ENCODE data around the gene INPP5J. TPM values are rescaled to one million over a fixed set of nuclear protein-coding genes. Genes with fewer than 3 reads are reported as not detected.
A peak's percentile ranks its signal among the peaks of the same experiment; 100 is the strongest.

INPP5J gene
- total and polyA plus RNA-seq, 9 of the 15 experiments (the other 6 are each of a cell fraction or from before 2014, with no cell fraction given), result 0.10 to 6.3 (median 4.8) TPM

GRCh38 chr22:31080848-31081649 is 41.7 kb upstream of the INPP5J start, which contains the start of gene SMTN:
TSS of gene SMTN (plus strand) at chr22:31081318. CDS start at chr22:31083259, 1,941 bp downstream.
- H3K9ac ChIP-seq (ENCODE audit: insufficient read depth in 1 of 2, low read depth in 2 of 2, low read length in 2 of 2), result peak within 1 kb of the TSS; percentile 72 to 89
- intact Hi-C loops (cut with micrococcal nuclease), result no loop called here
- H4K20me1 ChIP-seq (replicated peaks; ENCODE audit: control insufficient read depth, insufficient read depth, low read length), result no peaks in the 10 kb centered on the region
- peak; percentile 82 for ATAC-seq
- no peaks in the 10 kb centered on the region for H3K9me3 ChIP-seq (replicated peaks; ENCODE audit: control insufficient read depth, insufficient read depth, low read depth, low read length)
- POLR2A ChIA-PET, result interaction anchor here (0.6 to 2.5 kb wide), 8 partner anchors 11 to 140 kb away, joined by 3 to 15 read pairs (median 4); partner anchors contain the start of genes MORC2 and TUG1
- CTCF ChIA-PET (ENCODE audit: low intra/inter-chr PET ratio), result interaction anchor here (0.8 kb wide), 1 partner anchor 134 kb away, joined by 3 read pairs; no protein-coding TSS in a partner anchor
- no peaks in the 10 kb centered on the region for H3K27me3 ChIP-seq (ENCODE audit: control insufficient read depth in 2 of 2, insufficient read depth in 2 of 2, low read length in 2 of 2)
- in situ Hi-C loops (cut with MboI), result loop anchor here (10.0 kb wide), 1 partner anchor 316 kb away; no protein-coding TSS in a partner anchor
- H3K27ac ChIP-seq (ENCODE audit: extremely low read depth, low read depth, low read length), result peak within 1 kb of the TSS; percentile 68
- DNase-seq (ENCODE audit: extremely low read depth in 1 of 4, low spot score in 3 of 4), result peak; percentile 84 to 91 (median 87)
- H3K79me2 ChIP-seq (ENCODE audit: control insufficient read depth, insufficient read depth, low read length), result peaks cover 22% of the 10 kb centered on the region
- WGBS (ENCODE audit: insufficient coverage, low coverage, missing lambda C conversion rate), result 2% methylated on average over 30 of the region's 63 CpGs
- peak within 1 kb of the TSS; percentile 53 for H3K4me3 ChIP-seq
- BruUV-seq (replicated peaks), result no TSS peak
- FAIRE-seq, result peak; percentile 83
- no peaks in the 10 kb centered on the region; the same call in 2 of the 3 replicates for H3K36me3 ChIP-seq (ENCODE audit: control insufficient read depth, insufficient read depth, low read length)
- peak within 1 kb of the TSS; percentile 80 for H3K4me2 ChIP-seq (ENCODE audit: insufficient read depth, low read length)
- H3K9me1 ChIP-seq (ENCODE audit: control insufficient read depth, insufficient read depth, low read length), result peaks cover 2% of the 10 kb centered on the region
- peak within 1 kb of the TSS; percentile 81 for H2AFZ ChIP-seq (ENCODE audit: low read depth, low read length)
- H3K4me1 ChIP-seq (replicated peaks in 1 of 2; ENCODE audit: control insufficient read depth in 2 of 2, insufficient read depth in 2 of 2, low read length in 2 of 2), result peaks cover 24 to 48% of the 10 kb centered on the region in 2 experiments
- TF ChIP-seq POLR2AphosphoS2 (IDR thresholded peaks at IDR 0.05; ENCODE audit: low read length), result 0 out of 2 replicates have a peak, but pooled peaks have one; percentile 53
- peak; percentile 10 for TF ChIP-seq NEUROD1 (IDR thresholded peaks at IDR 0.05; ENCODE audit: borderline replicate concordance, low read depth, low read length, partially characterized antibody)
- no peak for TF ChIP-seq ZNF717 (CRISPR knock-in tag; IDR thresholded peaks at IDR 0.05)
- TF ChIP-seq DLX4 (CRISPR knock-in tag; IDR thresholded peaks at IDR 0.05), result no peak
- TF ChIP-seq PHF8 (IDR thresholded peaks at IDR 0.05; ENCODE audit: borderline replicate concordance, low read length), result peak; percentile 69; the same call in 1 of the 2 replicates
- no peak for TF ChIP-seq HEY1 (CRISPR knock-in tag; IDR thresholded peaks at IDR 0.05; ENCODE audit: borderline replicate concordance)
- peak; percentile 90 for TF ChIP-seq RBFOX2 (IDR thresholded peaks at IDR 0.05; ENCODE audit: low read depth, low read length)
- peak; percentile 53 for TF ChIP-seq SMAD4 (CRISPR knock-in tag; conservative IDR thresholded peaks at IDR 0.05)
- TF ChIP-seq TEAD2 (tag; IDR thresholded peaks at IDR 0.05), result no peak
- TF ChIP-seq SP2 (IDR thresholded peaks at IDR 0.05; ENCODE audit: extremely low read depth, low read depth, low read length, poor library complexity, severe bottlenecking), result no peak
- TF ChIP-seq SRF (CRISPR knock-in tag; IDR thresholded peaks at IDR 0.05), result peak in 1 of 2 experiments; percentile 66; a peak in 1 of 4 replicates
- TF ChIP-seq ELF2 (CRISPR knock-in tag; IDR thresholded peaks at IDR 0.05), result no peak
- no peak for TF ChIP-seq ZHX1 (conservative IDR thresholded peaks at IDR 0.05; ENCODE audit: low read length)
- no peak for TF ChIP-seq ZBTB7A (IDR thresholded peaks at IDR 0.05; ENCODE audit: borderline replicate concordance, control insufficient read depth, low read depth, low read length)
- 0 out of 2 replicates have a peak, but pooled peaks have one; percentile 42 for TF ChIP-seq ATF7 (IDR thresholded peaks at IDR 0.05)
- TF ChIP-seq HNRNPL (IDR thresholded peaks at IDR 0.05; ENCODE audit: low read depth, low read length), result no peak
